Dendritic cell treated with granulocyte-macrophage colony-stimulating factor and Interleukin-4, amounts not matched to agents 40 ng/mL and 50 ng/mL, for 4 days (primary cell): ENCODE results near the gene ALDH8A1.

Experiments used
- H3K27ac Mint-ChIP-seq: one replicate; pipeline ENCODE4 v1.8.0; 2022; ENCODE audit warnings: mild to moderate bottlenecking, mixed read lengths
- H3K27me3 Mint-ChIP-seq: one replicate; pipeline ENCODE4 v1.8.0; 2022; ENCODE audit warnings: mild to moderate bottlenecking, mixed read lengths
- H3K36me3 Mint-ChIP-seq: one replicate; pipeline ENCODE4 v1.8.0; 2022; ENCODE audit warnings: low read depth, mixed read lengths
- H3K4me1 Mint-ChIP-seq: one replicate; pipeline ENCODE4 v1.8.0; 2022; ENCODE audit warnings: low read depth, mixed read lengths
- H3K4me3 Mint-ChIP-seq: one replicate; pipeline ENCODE4 v1.8.0; 2022; ENCODE audit warnings: mild to moderate bottlenecking, moderate library complexity, mixed read lengths
- H3K9me3 Mint-ChIP-seq: one replicate; pipeline ENCODE4 v1.8.0; 2022; ENCODE audit warnings: mixed read lengths
- intact Hi-C: fragments of 100-400 bp; cut with micrococcal nuclease; formaldehyde crosslinking; loops from one replicate; pipeline ENCODE4 v1.15.0; 2022

ALDH8A1 gene

GRCh38 chr6:134888316-134888715 lies 61.6 kb downstream of the ALDH8A1 start:
- intact Hi-C loops: no loop called here
- H3K36me3 Mint-ChIP-seq: no peaks in the 10 kb centered on the region

DNA sequence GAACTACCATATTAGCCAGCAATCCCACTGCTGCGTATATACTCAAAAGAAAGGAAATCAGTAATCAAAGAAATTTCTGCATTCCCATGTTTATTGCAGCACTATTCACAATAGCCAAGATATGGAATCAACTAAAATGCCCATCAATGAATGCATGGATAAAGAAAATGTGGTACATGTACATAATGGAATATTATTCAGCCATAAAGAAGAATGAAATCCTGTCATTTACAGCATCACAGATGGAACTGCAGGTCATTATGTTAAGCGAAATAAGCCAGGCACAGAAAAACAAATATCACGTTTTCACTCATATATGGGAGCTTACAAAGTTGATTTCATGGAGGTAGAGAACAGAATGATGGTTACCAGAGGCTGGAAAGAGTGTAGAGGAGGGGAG lies 65.1 kb downstream of the ALDH8A1 start:
- no peak overlapping the region for H3K4me3 Mint-ChIP-seq
- peaks cover 8% of the 10 kb centered on the region for H3K4me1 Mint-ChIP-seq
- H3K27ac Mint-ChIP-seq: no peak overlapping the region
- intact Hi-C loops: no loop called here
- peaks cover 5% of the 10 kb centered on the region for H3K27me3 Mint-ChIP-seq
- no peaks in the 10 kb centered on the region for H3K36me3 Mint-ChIP-seq
- H3K9me3 Mint-ChIP-seq: peaks cover 6% of the 10 kb centered on the region

More at GRCh38 chr6:134888316-134888715, 61.6 kb downstream of the ALDH8A1 start:
- Mint-ChIP-seq H3K4me1 (no peaks in the 10 kb centered on the region), H3K27me3 (peaks cover 6% of the 10 kb centered on the region), H3K27ac (no peak overlapping the region), H3K9me3 (peaks cover 16% of the 10 kb centered on the region), H3K4me3 (no peak overlapping the region)

GRCh38 chr6:134883314-134883713 lies 66.6 kb downstream of the ALDH8A1 start:
- peaks cover 8% of the 10 kb centered on the region for H3K4me1 Mint-ChIP-seq
- H3K9me3 Mint-ChIP-seq: peaks cover 6% of the 10 kb centered on the region
- H3K27me3 Mint-ChIP-seq: peaks cover 5% of the 10 kb centered on the region
- intact Hi-C loops: no loop called here
- H3K36me3 Mint-ChIP-seq: no peaks in the 10 kb centered on the region
- H3K4me3 Mint-ChIP-seq: no peak overlapping the region
- H3K27ac Mint-ChIP-seq: no peak overlapping the region

- Mint-ChIP-seq H3K27ac (no peak overlapping the region), H3K27me3 (peaks cover 5% of the 10 kb centered on the region), H3K4me1 (peaks cover 8% of the 10 kb centered on the region), H3K9me3 (peaks cover 6% of the 10 kb centered on the region), H3K4me3 (no peak overlapping the region), H3K36me3 (no peaks in the 10 kb centered on the region)
- intact Hi-C loops: no loop called here
These were observed 67.4 kb downstream of the ALDH8A1 start for GRCh38 chr6:134882426-134883038.

GRCh38 chr6:134880487-134881190 lies 69.3 kb downstream of the ALDH8A1 start:
- Mint-ChIP-seq H3K27ac (no peak overlapping the region), H3K4me1 (peaks cover 8% of the 10 kb centered on the region), H3K36me3 (no peaks in the 10 kb centered on the region), H3K27me3 (peaks cover 5% of the 10 kb centered on the region), H3K4me3 (no peak overlapping the region), H3K9me3 (peaks cover 6% of the 10 kb centered on the region)
- intact Hi-C loops: no loop called here

GRCh38 chr6:134878136-134878535 lies 71.8 kb downstream of the ALDH8A1 start:
- Mint-ChIP-seq H3K36me3 (no peaks in the 10 kb centered on the region), H3K27ac (no peak overlapping the region), H3K4me3 (no peak overlapping the region), H3K27me3 (peaks cover 3% of the 10 kb centered on the region), H3K9me3 (no peaks in the 10 kb centered on the region), H3K4me1 (peaks cover 8% of the 10 kb centered on the region)
- intact Hi-C loops: no loop called here

- Mint-ChIP-seq H3K27ac (no peak overlapping the region), H3K4me1 (no peaks in the 10 kb centered on the region)
These were observed 74.5 kb downstream of the ALDH8A1 start for GRCh38 chr6:134875367-134875766.

DNA sequence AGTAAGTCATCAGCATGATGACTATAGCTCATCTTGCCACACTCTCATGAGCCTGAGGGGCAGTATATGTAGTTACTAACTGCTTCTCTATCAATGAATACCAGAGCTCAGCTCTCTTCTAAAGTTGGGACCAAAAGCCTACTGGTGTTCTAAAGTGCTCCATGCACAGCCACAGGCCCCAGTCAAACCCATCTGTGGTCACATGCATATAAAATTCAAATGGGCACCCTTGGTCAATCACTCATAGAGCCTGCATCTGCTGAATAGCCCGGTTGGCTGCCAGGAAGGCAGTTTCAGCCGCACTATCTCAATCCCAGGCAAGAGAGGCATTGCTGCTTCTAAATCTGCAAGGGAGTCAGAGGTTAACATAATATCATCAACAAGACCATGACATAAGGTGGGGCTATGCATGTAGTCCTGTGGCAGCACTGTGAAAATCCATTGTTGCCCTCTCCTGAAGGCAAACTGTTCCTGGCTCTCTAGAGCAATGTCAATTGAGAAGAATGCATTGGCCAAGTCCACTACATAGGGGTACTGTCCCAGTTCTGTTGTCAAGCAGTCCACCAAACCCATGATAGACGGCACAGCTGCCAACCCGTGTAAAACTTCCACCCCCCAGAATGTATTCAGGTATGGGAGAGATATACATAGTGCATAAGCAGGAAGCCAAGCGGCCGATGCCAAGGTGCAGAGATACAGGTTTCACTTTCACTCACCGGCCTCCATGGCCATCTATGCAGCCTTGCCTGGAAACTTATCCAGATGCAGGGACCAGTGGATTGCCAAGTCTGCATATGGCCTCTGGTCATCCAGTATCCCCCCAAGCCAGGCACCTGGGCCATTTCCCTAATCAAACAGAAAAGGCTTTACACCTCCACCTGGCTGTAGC lies 76.2 kb downstream of the ALDH8A1 start:
- H3K9me3 Mint-ChIP-seq: no peaks in the 10 kb centered on the region
- H3K27ac Mint-ChIP-seq: no peak overlapping the region
- H3K4me1 Mint-ChIP-seq: no peaks in the 10 kb centered on the region
- no peak overlapping the region for H3K4me3 Mint-ChIP-seq
- peaks cover 1% of the 10 kb centered on the region for H3K27me3 Mint-ChIP-seq
- intact Hi-C loops: no loop called here
- H3K36me3 Mint-ChIP-seq: no peaks in the 10 kb centered on the region

More at GRCh38 chr6:134875367-134875766, 74.5 kb downstream of the ALDH8A1 start:
- H3K9me3 Mint-ChIP-seq: no peaks in the 10 kb centered on the region
- no peak overlapping the region for H3K4me3 Mint-ChIP-seq
- H3K27me3 Mint-ChIP-seq: peaks cover 1% of the 10 kb centered on the region
- no peaks in the 10 kb centered on the region for H3K36me3 Mint-ChIP-seq
- intact Hi-C loops: no loop called here

DNA sequence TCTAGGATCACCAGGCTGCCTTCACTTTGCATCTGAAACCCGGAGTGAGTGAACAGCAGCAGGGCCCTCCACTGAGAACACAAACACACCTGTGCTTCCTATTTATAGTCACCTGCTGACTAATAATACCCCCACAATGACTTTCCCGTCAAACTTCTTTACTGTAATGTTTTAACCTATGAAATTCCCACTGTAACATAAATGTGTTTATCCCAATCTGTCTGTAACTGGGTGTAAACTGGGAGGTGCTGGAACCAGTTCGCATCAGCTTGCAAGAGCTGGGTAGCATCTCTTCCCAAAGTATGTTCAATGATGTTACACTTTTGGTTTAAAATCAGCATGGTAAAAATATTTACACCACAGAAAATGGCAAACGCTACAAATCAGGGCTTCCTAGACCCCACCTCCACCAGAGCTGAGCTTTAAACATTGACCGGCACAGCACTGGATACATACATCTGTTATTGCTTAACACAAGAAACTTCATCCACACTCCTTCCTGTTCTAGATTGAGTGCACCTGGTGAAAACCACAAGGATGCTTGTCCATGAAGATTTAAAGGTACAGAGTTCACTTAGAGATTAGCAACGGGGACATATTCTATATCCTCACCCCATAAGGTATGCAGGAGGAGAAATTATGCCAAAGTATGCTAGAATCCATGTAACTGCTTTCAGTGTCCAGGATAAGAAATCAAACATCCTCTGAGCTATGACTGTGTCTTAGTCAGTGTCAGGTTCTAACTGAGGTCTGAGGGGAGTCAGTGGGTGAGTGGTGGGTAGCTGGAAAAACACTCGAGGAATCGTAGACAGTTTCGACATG lies 79.0 kb downstream of the ALDH8A1 start:
- Mint-ChIP-seq H3K9me3 (no peaks in the 10 kb centered on the region), H3K4me3 (no peak overlapping the region), H3K36me3 (no peaks in the 10 kb centered on the region), H3K4me1 (no peaks in the 10 kb centered on the region), H3K27me3 (peaks cover 3% of the 10 kb centered on the region), H3K27ac (no peak overlapping the region)
- intact Hi-C loops: no loop called here

DNA sequence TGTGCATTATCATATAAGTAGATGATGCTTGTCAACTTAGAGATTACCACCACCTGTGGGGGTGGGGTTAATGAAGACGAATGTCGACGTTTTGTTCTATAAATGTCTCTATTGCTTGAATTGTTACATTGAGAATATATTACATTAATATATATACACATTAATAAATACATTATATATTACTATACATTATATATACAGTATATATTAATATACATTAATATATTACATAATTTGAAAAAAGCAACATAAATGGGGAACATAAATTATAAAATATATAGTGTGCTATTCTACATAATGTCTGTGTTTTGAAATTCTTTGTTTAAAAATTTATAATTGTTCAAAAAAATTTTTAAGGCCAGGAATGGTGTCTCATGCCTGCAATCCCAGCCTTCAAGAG lies 81.1 kb downstream of the ALDH8A1 start:
- no peak overlapping the region for H3K27ac Mint-ChIP-seq
- H3K9me3 Mint-ChIP-seq: no peaks in the 10 kb centered on the region
- no peaks in the 10 kb centered on the region for H3K4me1 Mint-ChIP-seq
- H3K4me3 Mint-ChIP-seq: no peak overlapping the region
- intact Hi-C loops: no loop called here
- H3K27me3 Mint-ChIP-seq: peaks cover 1% of the 10 kb centered on the region
- no peaks in the 10 kb centered on the region for H3K36me3 Mint-ChIP-seq
